Panc1 (cell line): ENCODE measurements around the gene ARID4A. TPM values are rescaled to one million over a fixed set of nuclear protein-coding genes. Genes with fewer than 3 reads are reported as not detected.

ENCODE experiments used
- ATAC-seq: fragments of 200-7000 bp; cut with Tn5 transposase; 2 replicates; pipeline ENCODE4 v1.9.1; 2020; ENCODE audit warnings: mild to moderate bottlenecking, moderate library complexity
- BruUV-seq: library from RNA; stranded (reverse); fragments of 400-500 nt; replicated peaks from 2 replicates; lab custom pipeline; 2021; lab: Mats Ljungman, UMichigan
- CTCF ChIA-PET: fragments of 300-600 bp; sonication (Branson Sonifier 250); formaldehyde crosslinking; loops from one replicate; lab custom pipeline; 2022; ENCODE audit warnings: antibody characterized with exemption; lab: Charles Lee
- POLR2A ChIA-PET: fragments of 300-600 bp; sonication (Branson Sonifier 250); formaldehyde crosslinking; loops from one replicate; lab custom pipeline; 2022; ENCODE audit warnings: antibody characterized with exemption; lab: Charles Lee
- DNase-seq: peaks from one replicate; pipeline ENCODE4 v3.0.0-alpha.2; 2010; ENCODE audit warnings: low read depth, low spot score
- H3K27ac ChIP-seq: 2 replicates; pipeline ENCODE4 v1.5.1; 2011; ENCODE audit warnings: mild to moderate bottlenecking, low read length, inconsistent platforms
- H3K27me3 ChIP-seq: fragments of 200-500 bp; sonication (Bioruptor generic); 2 replicates; pipeline ENCODE4 v1.6.0; 2014; ENCODE audit warnings: low read length, inconsistent platforms; ENCODE audit not compliant: control insufficient read depth, insufficient read depth
- H3K36me3 ChIP-seq: fragments of 200-500 bp; sonication (Bioruptor generic); 2 replicates; pipeline ENCODE4 v1.5.1; 2014; ENCODE audit warnings: inconsistent platforms, mild to moderate bottlenecking, low read length, moderate library complexity; ENCODE audit not compliant: control insufficient read depth, insufficient read depth
- H3K4me1 ChIP-seq: 2 replicates; pipeline ENCODE4 v1.5.1; 2011; ENCODE audit warnings: inconsistent platforms, mild to moderate bottlenecking, low read length, moderate library complexity; ENCODE audit not compliant: control insufficient read depth, insufficient read depth
- H3K4me3 ChIP-seq, 2 experiments: 2 replicates each; pipeline ENCODE4 v1.5.1; 2011 to 2012; ENCODE audit warnings: low read depth in 2 of 2, low read length in 2 of 2, mild to moderate bottlenecking in 2 of 2, inconsistent platforms in 1 of 2, moderate library complexity in 1 of 2
- H3K9me3 ChIP-seq: fragments of 200-500 bp; sonication (Bioruptor generic); 2 replicates; pipeline ENCODE4 v1.5.1; 2014; ENCODE audit warnings: low read depth, mild to moderate bottlenecking, inconsistent platforms, low read length, moderate library complexity; ENCODE audit not compliant: control insufficient read depth, insufficient read depth
- POLR2AphosphoS5 ChIP-seq: IDR thresholded peaks from 2 replicates; pipeline ENCODE4 v1.6.1; 2012; ENCODE audit warnings: mild to moderate bottlenecking, low read depth, low read length, moderate library complexity
- REST ChIP-seq, 2 experiments: IDR thresholded peaks; 2 replicates each; pipeline ENCODE4 v1.6.1; 2011 to 2012; ENCODE audit warnings: low read depth in 2 of 2, control low read depth in 1 of 2, low read length in 1 of 2, mild to moderate bottlenecking in 1 of 2, moderate library complexity in 1 of 2; ENCODE audit not compliant: insufficient read depth in 1 of 2
- SIN3A ChIP-seq: IDR thresholded peaks from 2 replicates; pipeline ENCODE4 v1.6.1; 2012; ENCODE audit warnings: low read depth, mild to moderate bottlenecking, low read length, moderate library complexity, borderline replicate concordance; ENCODE audit not compliant: insufficient read depth
- TCF7L2 ChIP-seq: IDR thresholded peaks from 2 replicates; pipeline ENCODE4 v1.6.1; 2011; ENCODE audit warnings: mild to moderate bottlenecking, low read depth, low read length, inconsistent platforms
- in situ Hi-C: cut with HindIII; loops from 2 replicates; pipeline ENCODE4 v1.10.0; 2016; ENCODE audit warnings: low sequenced_read_pairs, low pct_unique_long_range_greater_than_20kb
- intact Hi-C: fragments of 100-400 bp; cut with micrococcal nuclease; formaldehyde crosslinking; loops from one replicate; pipeline ENCODE4 v1.10.0; 2022; ENCODE audit not compliant: unreplicated experiment
- total RNA-seq: library from RNA; stranded (reverse); gene quantifications from one replicate; pipeline ENCODE4 v1.2.1, GENCODE V29; 2021; ENCODE audit not compliant: unreplicated experiment
- TF ChIP-seq, protein P1 (sequence below): fragments of 450-650 bp; IDR thresholded peaks from 2 replicates; pipeline ENCODE4 v1.5.1; 2017; ENCODE audit warnings: mild to moderate bottlenecking

The ARID4A gene
- total RNA-seq, 1 experiment from 2014 or later: 11.4 TPM

GRCh38 chr14:58395812-58396788, 97.7 kb downstream of the ARID4A start, which contains the start of gene TOMM20L:
Gene TOMM20L, plus strand, starts transcription at chr14:58395930. Its CDS starts 28 bp downstream, at chr14:58395958.
- Histone ChIP-seq H3K36me3 (no peaks in the 10 kb centered on the region), H3K27me3 (no peaks in the 10 kb centered on the region), H3K4me1 (peaks cover 2% of the 10 kb centered on the region; the same call in 1 of the 2 replicates), H3K27ac (peak within 1 kb of the TSS; percentile 13; the same call in 1 of the 2 replicates), H3K4me3 (peak within 1 kb of the TSS; percentile 44), H3K9me3 (no peaks in the 10 kb centered on the region)
- ChIA-PET CTCF (interaction anchor here (1.0 kb wide), 1 partner anchor 37 kb away, joined by 3 read pairs; no protein-coding TSS in a partner anchor), POLR2A (no interaction called here)
- DNase-seq (no peak), ATAC-seq (peak; percentile 98)
- TF ChIP-seq REST (IDR thresholded peaks at IDR 0.05; ENCODE audit: insufficient read depth in 1 of 2, low read depth in 2 of 2, low read length in 1 of 2): no peak
- TF ChIP-seq POLR2AphosphoS5: no peak
- TF ChIP-seq, protein P1, sequence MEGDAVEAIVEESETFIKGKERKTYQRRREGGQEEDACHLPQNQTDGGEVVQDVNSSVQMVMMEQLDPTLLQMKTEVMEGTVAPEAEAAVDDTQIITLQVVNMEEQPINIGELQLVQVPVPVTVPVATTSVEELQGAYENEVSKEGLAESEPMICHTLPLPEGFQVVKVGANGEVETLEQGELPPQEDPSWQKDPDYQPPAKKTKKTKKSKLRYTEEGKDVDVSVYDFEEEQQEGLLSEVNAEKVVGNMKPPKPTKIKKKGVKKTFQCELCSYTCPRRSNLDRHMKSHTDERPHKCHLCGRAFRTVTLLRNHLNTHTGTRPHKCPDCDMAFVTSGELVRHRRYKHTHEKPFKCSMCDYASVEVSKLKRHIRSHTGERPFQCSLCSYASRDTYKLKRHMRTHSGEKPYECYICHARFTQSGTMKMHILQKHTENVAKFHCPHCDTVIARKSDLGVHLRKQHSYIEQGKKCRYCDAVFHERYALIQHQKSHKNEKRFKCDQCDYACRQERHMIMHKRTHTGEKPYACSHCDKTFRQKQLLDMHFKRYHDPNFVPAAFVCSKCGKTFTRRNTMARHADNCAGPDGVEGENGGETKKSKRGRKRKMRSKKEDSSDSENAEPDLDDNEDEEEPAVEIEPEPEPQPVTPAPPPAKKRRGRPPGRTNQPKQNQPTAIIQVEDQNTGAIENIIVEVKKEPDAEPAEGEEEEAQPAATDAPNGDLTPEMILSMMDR: peak; percentile 94
- TF ChIP-seq SIN3A: no peak
- in situ Hi-C loops: no loop called here
- no TSS peak for BruUV-seq
- intact Hi-C loops: no loop called here

DNA sequence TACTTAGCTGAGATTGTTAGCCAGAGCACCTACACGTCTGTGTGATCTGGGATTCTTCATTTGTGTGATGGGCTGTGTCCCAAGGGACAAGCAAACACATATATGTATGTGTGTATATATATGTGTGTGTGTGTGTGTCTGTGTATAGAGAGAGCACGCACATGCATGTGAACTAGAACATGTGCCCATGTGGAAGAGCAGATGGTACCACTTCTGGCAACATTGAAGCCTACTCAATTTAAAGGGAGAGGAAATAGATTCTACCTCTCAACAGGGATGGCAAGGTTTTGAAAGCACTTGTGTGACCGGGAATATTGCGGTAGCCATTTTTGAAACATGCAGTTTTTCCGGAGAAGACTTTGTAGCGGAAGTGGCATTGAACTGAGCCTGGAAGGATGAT, 98.8 kb downstream of the ARID4A start:
- TF ChIP-seq, protein P1: no peak
- no peak for TF ChIP-seq SIN3A
- TF ChIP-seq POLR2AphosphoS5: no peak
- no peak for TF ChIP-seq REST (IDR thresholded peaks at IDR 0.05; ENCODE audit: insufficient read depth in 1 of 2, low read depth in 2 of 2, low read length in 1 of 2)
- no peak for TF ChIP-seq TCF7L2
- intact Hi-C loops: no loop called here
- Histone ChIP-seq H3K36me3 (no peaks in the 10 kb centered on the region), H3K27ac (no peak overlapping the region), H3K27me3 (no peaks in the 10 kb centered on the region), H3K9me3 (no peaks in the 10 kb centered on the region), H3K4me3 (no peak overlapping the region), H3K4me1 (peaks cover 2% of the 10 kb centered on the region; the same call in 1 of the 2 replicates)
- in situ Hi-C loops: no loop called here
- BruUV-seq: no TSS peak
- DNase-seq (no peak), ATAC-seq (no peak)
- ChIA-PET CTCF (no interaction called here), POLR2A (no interaction called here)
